GM12875 (cell line): ENCODE measurements around the gene CAMSAP3.

Experiments used
- H3K4me3 ChIP-seq: one replicate; pipeline ENCODE4 v1.5.1; 2011; ENCODE audit warnings: low read depth, low read length, control low read depth
- CTCF ChIP-seq: IDR thresholded peaks from 2 replicates; pipeline ENCODE4 v1.5.1; 2011; ENCODE audit warnings: low read depth, mild to moderate bottlenecking, control low read depth, inconsistent platforms, low read length, moderate library complexity, borderline replicate concordance; ENCODE audit not compliant: insufficient read depth

Gene CAMSAP3

GRCh38 chr19:7606289-7606688 lies 10.6 kb downstream of the CAMSAP3 start:
- TF ChIP-seq CTCF, result no peak
- no peak overlapping the region for H3K4me3 ChIP-seq

GRCh38 chr19:7607212-7607873 lies 11.7 kb downstream of the CAMSAP3 start:
- no peak for TF ChIP-seq CTCF
- H3K4me3 ChIP-seq, result no peak overlapping the region

GRCh38 chr19:7607874-7608560 lies 12.4 kb downstream of the CAMSAP3 start:
- no peak overlapping the region for H3K4me3 ChIP-seq

GRCh38 chr19:7610491-7611240 lies 15.0 kb downstream of the CAMSAP3 start:
- no peak for TF ChIP-seq CTCF
- no peak overlapping the region for H3K4me3 ChIP-seq

More at GRCh38 chr19:7607874-7608560, 12.4 kb downstream of the CAMSAP3 start:
- no peak for TF ChIP-seq CTCF

GRCh38 chr19:7611541-7612279 lies 16.0 kb downstream of the CAMSAP3 start:
- no peak for TF ChIP-seq CTCF
- H3K4me3 ChIP-seq, result no peak overlapping the region

- no peak for TF ChIP-seq CTCF
These were observed 16.9 kb downstream of the CAMSAP3 start for GRCh38 chr19:7612282-7613274.

More at GRCh38 chr19:7612282-7613274, 16.9 kb downstream of the CAMSAP3 start:
- no peak overlapping the region for H3K4me3 ChIP-seq
